AG04449 (cell line): ENCODE measurements around the gene MSMO1.

Source experiments
- CTCF ChIA-PET: fragments of 350-600 bp; formaldehyde crosslinking; extraction: SDS; loops from one replicate; lab custom pipeline; 2021; ENCODE audit warnings: antibody characterized with exemption; lab: Yijun Ruan, JAX
- POLR2A ChIA-PET: fragments of 400-600, 350-600 bp; formaldehyde crosslinking; extraction: SDS; loops from one replicate; lab custom pipeline; 2020; ENCODE audit warnings: antibody characterized with exemption, inconsistent platforms; lab: Yijun Ruan, JAX
- DNase-seq: peaks from one replicate; pipeline ENCODE4 v3.0.0-alpha.2; 2010; ENCODE audit warnings: low read depth, low spot score
- H3K4me3 ChIP-seq: 2 replicates; pipeline ENCODE4 v1.5.1; 2011; ENCODE audit warnings: low read depth, mild to moderate bottlenecking, control low read depth, low read length
- TF ChIP-seq, protein P1 (sequence below): IDR thresholded peaks from one replicate; pipeline ENCODE4 v1.5.1; 2011; ENCODE audit warnings: mild to moderate bottlenecking, moderate library complexity, low read length, control low read depth, inconsistent platforms; ENCODE audit not compliant: insufficient read depth; ENCODE audit errors: missing control alignments

The MSMO1 gene

DNA sequence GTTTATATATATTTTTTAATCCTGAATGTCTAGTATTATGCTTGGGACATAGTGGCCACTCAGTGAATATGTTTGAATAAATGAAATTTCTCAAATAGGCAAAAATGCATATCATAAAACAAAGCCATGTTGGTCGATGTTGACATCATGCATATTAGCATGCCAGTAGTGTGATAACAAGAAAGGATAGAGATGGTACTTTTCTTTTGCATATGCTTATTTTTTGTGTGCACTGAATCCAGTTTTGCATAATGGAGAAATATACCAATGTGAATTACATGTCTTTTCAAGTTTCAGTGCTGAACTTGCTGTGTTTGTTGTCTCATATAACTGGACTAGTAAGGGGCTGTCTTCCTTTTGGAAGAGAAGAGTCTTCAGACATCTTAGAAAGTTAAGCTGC is 58.9 kb downstream of the MSMO1 start:
- CTCF ChIA-PET, result interaction anchor here (0.7 to 2.6 kb wide), 2 partner anchors 201 to 255 kb away, joined by 3 to 8 read pairs; no protein-coding TSS in a partner anchor
- POLR2A ChIA-PET, result no interaction called here
- DNase-seq, result no peak
- no peak overlapping the region for H3K4me3 ChIP-seq
- TF ChIP-seq, protein P1, sequence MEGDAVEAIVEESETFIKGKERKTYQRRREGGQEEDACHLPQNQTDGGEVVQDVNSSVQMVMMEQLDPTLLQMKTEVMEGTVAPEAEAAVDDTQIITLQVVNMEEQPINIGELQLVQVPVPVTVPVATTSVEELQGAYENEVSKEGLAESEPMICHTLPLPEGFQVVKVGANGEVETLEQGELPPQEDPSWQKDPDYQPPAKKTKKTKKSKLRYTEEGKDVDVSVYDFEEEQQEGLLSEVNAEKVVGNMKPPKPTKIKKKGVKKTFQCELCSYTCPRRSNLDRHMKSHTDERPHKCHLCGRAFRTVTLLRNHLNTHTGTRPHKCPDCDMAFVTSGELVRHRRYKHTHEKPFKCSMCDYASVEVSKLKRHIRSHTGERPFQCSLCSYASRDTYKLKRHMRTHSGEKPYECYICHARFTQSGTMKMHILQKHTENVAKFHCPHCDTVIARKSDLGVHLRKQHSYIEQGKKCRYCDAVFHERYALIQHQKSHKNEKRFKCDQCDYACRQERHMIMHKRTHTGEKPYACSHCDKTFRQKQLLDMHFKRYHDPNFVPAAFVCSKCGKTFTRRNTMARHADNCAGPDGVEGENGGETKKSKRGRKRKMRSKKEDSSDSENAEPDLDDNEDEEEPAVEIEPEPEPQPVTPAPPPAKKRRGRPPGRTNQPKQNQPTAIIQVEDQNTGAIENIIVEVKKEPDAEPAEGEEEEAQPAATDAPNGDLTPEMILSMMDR, result no peak

DNA sequence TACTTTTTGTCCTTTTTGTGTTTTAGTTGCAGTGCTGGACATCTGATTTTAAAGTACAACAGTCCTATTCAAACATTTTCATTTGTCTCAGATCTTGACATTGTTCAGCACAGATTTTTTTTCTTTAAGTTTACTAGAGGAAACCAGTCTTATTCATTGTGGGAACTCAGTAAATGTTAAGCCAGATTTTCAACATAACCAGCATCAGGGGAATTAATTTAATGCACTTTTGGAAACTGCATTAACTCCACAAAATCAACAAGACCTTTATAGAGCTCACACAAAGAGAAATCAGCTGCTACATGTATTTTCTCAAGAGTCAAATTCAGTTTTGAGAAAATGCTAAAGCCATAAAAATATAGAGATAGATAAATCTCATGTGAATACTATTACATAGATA is 61.3 kb downstream of the MSMO1 start:
- H3K4me3 ChIP-seq, result no peak overlapping the region
- POLR2A ChIA-PET, result no interaction called here
- CTCF ChIA-PET, result no interaction called here
- DNase-seq, result no peak
- TF ChIP-seq, protein P1, result no peak
